ENCODE results near the gene FAM174C.
A peak's percentile ranks its signal among the peaks of the same experiment; 100 is the strongest.

The FAM174C gene

GRCh38 chr19:1272423-1273262, 2.7 kb upstream of the FAM174C start:
- DNase-seq (ENCODE audit: low read depth in 1 of 2, low spot score in 1 of 2), result no peak

- DNase-seq (ENCODE audit: low read depth in 1 of 2, low spot score in 1 of 2), result no peak
Observed at GRCh38 chr19:1273263-1274041, 1.9 kb upstream of the FAM174C start.

- no peak for DNase-seq (ENCODE audit: low read depth in 1 of 2, low spot score in 1 of 2)
Observed at GRCh38 chr19:1274081-1274851, 1.1 kb upstream of the FAM174C start.

- no peak for DNase-seq (ENCODE audit: low read depth in 1 of 2, low spot score in 1 of 2)
Observed at GRCh38 chr19:1274852-1275259, 474 bp upstream of the FAM174C start.

GRCh38 chr19:1275976-1276627, 772 bp downstream of the FAM174C start:
- DNase-seq (ENCODE audit: low read depth in 1 of 2, low spot score in 1 of 2), result no peak

- DNase-seq (ENCODE audit: low read depth in 1 of 2, low spot score in 1 of 2), result no peak
Observed at GRCh38 chr19:1276628-1277022, 1.3 kb downstream of the FAM174C start.

GRCh38 chr19:1277061-1277460, 1.7 kb downstream of the FAM174C start:
- no peak for DNase-seq (ENCODE audit: low read depth in 1 of 2, low spot score in 1 of 2)

GRCh38 chr19:1278074-1278473, 2.7 kb downstream of the FAM174C start:
- DNase-seq (ENCODE audit: low read depth in 1 of 2, low spot score in 1 of 2), result no peak

- no peak for DNase-seq (ENCODE audit: low read depth in 1 of 2, low spot score in 1 of 2)
Observed at GRCh38 chr19:1278713-1279660, 3.7 kb downstream of the FAM174C start.

- peak; percentile 66 for DNase-seq (ENCODE audit: low read depth in 1 of 2, low spot score in 1 of 2)
Observed at GRCh38 chr19:1279782-1280341, 4.5 kb downstream of the FAM174C start.

GRCh38 chr19:1280636-1281568, 5.6 kb downstream of the FAM174C start:
- DNase-seq (ENCODE audit: low read depth in 1 of 2, low spot score in 1 of 2), result no peak

- no peak for DNase-seq (ENCODE audit: low read depth in 1 of 2, low spot score in 1 of 2)
Observed at GRCh38 chr19:1281569-1282287, 6.4 kb downstream of the FAM174C start.

- no peak for DNase-seq (ENCODE audit: low read depth in 1 of 2, low spot score in 1 of 2)
Observed at GRCh38 chr19:1282588-1283206, 7.4 kb downstream of the FAM174C start.

GRCh38 chr19:1283207-1283916, 8.0 kb downstream of the FAM174C start:
- no peak for DNase-seq (ENCODE audit: low read depth in 1 of 2, low spot score in 1 of 2)

- no peak for DNase-seq (ENCODE audit: low read depth in 1 of 2, low spot score in 1 of 2)
Observed at GRCh38 chr19:1283917-1284292, 8.6 kb downstream of the FAM174C start.

GRCh38 chr19:1284293-1284978, 9.1 kb downstream of the FAM174C start:
- DNase-seq (ENCODE audit: low read depth in 1 of 2, low spot score in 1 of 2), result no peak
